Mucosa of descending colon (tissue), 3 donors: ENCODE results near the gene ST6GAL1. TPM values are rescaled to one million over a fixed set of nuclear protein-coding genes. Genes with fewer than 3 reads are reported as not detected.

Experiments
- ATAC-seq: fragments of 200-7000 bp; cut with Tn5 transposase; one replicate; pipeline ENCODE4 v1.9.1; 2020; ENCODE audit warnings: mild to moderate bottlenecking, moderate library complexity
- DNase-seq, 3 donors: peaks; one replicate each; pipeline ENCODE4 v3.0.0-alpha.2; 2020
- H3K36me3 ChIP-seq: fragments of 200-600 bp; one replicate; pipeline ENCODE4 v1.8.0; 2021; ENCODE audit warnings: low read depth, mild to moderate bottlenecking
- H3K4me1 ChIP-seq: fragments of 200-600 bp; one replicate; pipeline ENCODE4 v1.8.0; 2021; ENCODE audit warnings: low read depth, mild to moderate bottlenecking
- H3K4me3 ChIP-seq: fragments of 200-600 bp; one replicate; pipeline ENCODE4 v1.8.0; 2021; ENCODE audit warnings: mild to moderate bottlenecking
- H3K9me3 ChIP-seq: fragments of 200-600 bp; one replicate; pipeline ENCODE4 v1.8.0; 2021; ENCODE audit warnings: mild to moderate bottlenecking
- intact Hi-C, 2 donors: fragments of 100-400 bp; cut with DNase I in 1 of 2; cut with micrococcal nuclease in 1 of 2; formaldehyde crosslinking; loops; one replicate each; pipeline versions ENCODE4 v1.11.0 to v1.11.1; 2022; cut with DNase I, micrococcal nuclease
- total RNA-seq, 3 donors: library from RNA; stranded (reverse); fragmentation: NEBNext Ultra II Directional in 2 of 3; extraction: Animal tissue kit (Norgen Biotek cat#: 25700) in 2 of 3; gene quantifications; one replicate each; pipeline versions ENCODE4 v1.2.1 to v1.2.4, GENCODE V29; 2021 to 2023
- TF ChIP-seq, protein P1 (sequence below): fragments of 200-600 bp; IDR thresholded peaks from one replicate; pipeline ENCODE4 v1.8.0; 2022; ENCODE audit warnings: antibody characterized with exemption, mild to moderate bottlenecking
- donor health status: DM: no; HTN: no; CAD: no; lungs with moderate emphysema.
- donor health status: DM: no; HTN: no; CAD: no.
- donor health status: DM: no; HTN: yes; CAD: no.

ST6GAL1 gene
- total RNA-seq, 3 donors from 2014 or later = 23.5 to 58.9 (median 53.6) TPM

DNA sequence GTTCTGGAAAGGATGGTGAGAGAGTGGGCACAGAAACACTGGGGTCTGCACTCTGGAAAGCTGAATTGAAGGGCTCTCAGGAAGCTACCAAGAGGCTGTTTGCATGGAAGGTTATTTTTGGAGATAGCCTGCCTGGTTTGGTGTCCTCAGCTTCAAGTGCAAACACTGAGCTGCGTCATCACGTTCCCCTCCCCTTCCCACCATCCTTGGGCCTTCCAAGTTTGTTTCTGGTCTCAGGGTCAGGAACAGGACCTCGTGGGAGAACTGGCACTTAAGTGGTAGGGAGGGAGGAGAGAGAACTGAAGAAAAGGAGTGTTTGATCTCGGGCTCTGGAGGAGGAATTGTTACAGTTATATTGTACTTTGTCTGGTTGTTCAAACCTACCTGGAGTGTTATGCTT is 10.6 kb downstream of the ST6GAL1 start:
- Histone ChIP-seq H3K9me3 (no peaks in the 10 kb centered on the region), H3K36me3 (no peaks in the 10 kb centered on the region), H3K4me3 (no peak overlapping the region), H3K4me1 (no peaks in the 10 kb centered on the region)
- no peak for DNase-seq
- intact Hi-C loops = no loop called here
- TF ChIP-seq, protein P1, sequence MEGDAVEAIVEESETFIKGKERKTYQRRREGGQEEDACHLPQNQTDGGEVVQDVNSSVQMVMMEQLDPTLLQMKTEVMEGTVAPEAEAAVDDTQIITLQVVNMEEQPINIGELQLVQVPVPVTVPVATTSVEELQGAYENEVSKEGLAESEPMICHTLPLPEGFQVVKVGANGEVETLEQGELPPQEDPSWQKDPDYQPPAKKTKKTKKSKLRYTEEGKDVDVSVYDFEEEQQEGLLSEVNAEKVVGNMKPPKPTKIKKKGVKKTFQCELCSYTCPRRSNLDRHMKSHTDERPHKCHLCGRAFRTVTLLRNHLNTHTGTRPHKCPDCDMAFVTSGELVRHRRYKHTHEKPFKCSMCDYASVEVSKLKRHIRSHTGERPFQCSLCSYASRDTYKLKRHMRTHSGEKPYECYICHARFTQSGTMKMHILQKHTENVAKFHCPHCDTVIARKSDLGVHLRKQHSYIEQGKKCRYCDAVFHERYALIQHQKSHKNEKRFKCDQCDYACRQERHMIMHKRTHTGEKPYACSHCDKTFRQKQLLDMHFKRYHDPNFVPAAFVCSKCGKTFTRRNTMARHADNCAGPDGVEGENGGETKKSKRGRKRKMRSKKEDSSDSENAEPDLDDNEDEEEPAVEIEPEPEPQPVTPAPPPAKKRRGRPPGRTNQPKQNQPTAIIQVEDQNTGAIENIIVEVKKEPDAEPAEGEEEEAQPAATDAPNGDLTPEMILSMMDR = no peak
- no peak for ATAC-seq

DNA sequence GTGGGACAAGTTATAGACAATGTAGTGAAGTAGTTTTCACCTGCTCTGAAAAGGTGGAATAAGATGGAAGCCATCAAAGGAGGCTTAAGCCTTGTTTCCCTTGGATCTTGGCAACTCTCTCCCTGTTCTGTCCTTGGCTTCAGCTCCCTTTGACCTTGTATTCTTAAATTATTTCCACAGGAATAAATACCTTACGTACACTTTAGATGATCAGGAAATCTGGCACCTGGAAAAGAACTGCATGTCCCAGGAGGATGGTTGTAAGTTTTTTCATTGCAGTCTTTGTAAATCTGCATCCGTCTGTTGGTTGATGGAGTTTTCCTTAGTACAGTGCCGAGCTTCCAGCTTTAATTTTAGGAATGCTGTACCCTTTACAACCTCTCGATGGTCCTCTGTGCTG is 11.8 kb downstream of the ST6GAL1 start:
- no peaks in the 10 kb centered on the region for H3K4me1 ChIP-seq
- intact Hi-C loops = no loop called here
- H3K4me3 ChIP-seq = no peak overlapping the region
- no peaks in the 10 kb centered on the region for H3K9me3 ChIP-seq
- DNase-seq (no peak), ATAC-seq (no peak)
- no peaks in the 10 kb centered on the region for H3K36me3 ChIP-seq
- TF ChIP-seq, protein P1 = no peak

DNA sequence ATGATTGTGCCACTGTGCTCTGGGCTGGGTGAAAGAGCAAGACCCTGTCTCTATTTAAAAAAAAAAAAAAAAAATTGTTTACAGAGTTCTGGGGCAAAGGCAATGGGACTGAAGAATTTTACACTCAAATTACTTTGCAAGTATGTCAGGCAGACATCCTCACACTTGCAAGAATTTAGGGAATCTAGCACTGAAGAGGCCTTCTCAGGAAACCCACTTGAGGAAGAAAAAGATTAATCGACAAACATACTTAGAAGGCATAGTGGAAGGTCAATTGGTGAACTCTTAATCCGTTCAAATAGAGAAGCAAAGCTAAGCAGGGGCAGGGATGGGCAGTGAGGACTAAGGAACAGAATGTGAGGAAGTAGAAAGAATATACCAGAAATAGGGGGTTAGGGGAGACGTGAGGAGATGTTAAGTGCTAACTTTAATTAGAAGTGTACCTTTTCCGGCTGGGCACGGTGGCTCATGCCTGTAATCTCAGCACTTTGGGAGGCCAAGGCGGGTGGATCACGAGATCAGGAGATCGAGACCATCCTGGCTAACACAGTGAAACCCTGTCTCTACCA is 15.0 kb downstream of the ST6GAL1 start:
- DNase-seq (no peak), ATAC-seq (no peak)
- intact Hi-C loops = no loop called here
- Histone ChIP-seq H3K36me3 (no peaks in the 10 kb centered on the region), H3K4me3 (no peak overlapping the region), H3K9me3 (no peaks in the 10 kb centered on the region), H3K4me1 (no peaks in the 10 kb centered on the region)
- TF ChIP-seq, protein P1 = no peak

DNA sequence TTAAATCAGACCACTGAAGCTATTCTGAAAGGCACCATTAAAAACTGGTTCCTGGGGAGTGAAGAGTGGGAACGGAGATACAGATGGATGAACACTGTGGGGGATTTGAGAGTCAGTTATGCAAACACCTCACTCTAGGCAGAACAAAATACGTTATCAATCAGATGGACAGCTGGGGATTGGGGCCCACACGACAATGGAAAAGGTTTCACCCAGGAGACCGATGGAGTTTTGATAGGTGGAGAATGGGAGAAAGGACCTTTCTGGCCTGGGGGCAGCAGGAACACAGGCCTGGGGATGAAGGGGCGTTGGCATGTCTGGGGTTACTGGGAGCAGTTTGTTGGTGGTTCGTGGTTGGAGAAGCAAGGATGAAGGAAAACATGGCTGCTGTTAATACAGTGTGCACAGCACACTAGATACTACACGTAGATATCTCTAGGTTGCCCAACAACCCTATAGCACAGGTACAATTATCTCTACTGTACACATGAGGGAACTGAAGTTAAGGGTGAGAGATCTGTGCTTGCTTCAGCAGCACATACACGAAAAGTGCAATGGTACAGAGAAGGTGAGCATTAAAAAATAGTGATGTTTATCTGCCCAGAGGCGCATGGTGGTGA is 16.5 kb downstream of the ST6GAL1 start:
- Histone ChIP-seq H3K4me3 (no peak overlapping the region), H3K9me3 (no peaks in the 10 kb centered on the region), H3K4me1 (no peaks in the 10 kb centered on the region), H3K36me3 (no peaks in the 10 kb centered on the region)
- TF ChIP-seq, protein P1 = no peak
- DNase-seq (no peak), ATAC-seq (no peak)
- intact Hi-C loops = no loop called here

DNA sequence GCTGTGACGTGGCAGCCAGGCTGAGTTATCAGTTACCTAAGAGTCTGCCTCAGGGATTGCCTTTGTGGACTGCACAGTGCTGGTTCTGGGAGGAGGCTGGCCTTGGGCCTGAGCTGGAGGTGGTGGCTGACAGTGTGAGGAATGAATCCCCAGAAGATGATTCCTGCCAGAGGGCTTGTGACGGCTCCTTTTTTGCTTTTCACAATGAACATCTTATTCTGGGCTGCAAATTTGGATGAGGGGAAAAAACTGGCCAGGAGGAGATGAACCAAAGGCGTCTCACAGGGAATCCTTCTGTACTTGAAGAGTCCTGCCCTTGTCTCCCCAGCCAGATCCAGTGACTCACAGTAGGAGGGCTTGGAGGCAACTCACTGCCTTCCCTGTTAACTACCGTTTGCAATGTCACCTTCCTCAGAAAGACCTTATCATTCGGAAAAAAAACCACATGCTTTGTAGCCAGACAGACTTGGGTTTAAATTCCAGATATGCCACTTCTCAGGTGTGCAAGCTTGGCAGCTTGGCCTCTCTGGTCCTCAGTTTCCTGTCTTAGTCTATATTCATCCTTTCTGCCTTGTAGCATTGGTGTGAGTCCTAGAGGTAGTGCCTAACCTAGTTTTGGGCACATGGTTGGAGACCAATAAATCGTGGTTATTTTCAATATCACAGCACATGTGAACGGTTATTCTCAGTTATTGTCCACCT is 19.1 kb downstream of the ST6GAL1 start:
- intact Hi-C loops = no loop called here
- no peaks in the 10 kb centered on the region for H3K36me3 ChIP-seq
- ATAC-seq = no peak
- DNase-seq = no peak
- TF ChIP-seq, protein P1 = no peak
- no peak overlapping the region for H3K4me3 ChIP-seq
- no peaks in the 10 kb centered on the region for H3K9me3 ChIP-seq
- no peaks in the 10 kb centered on the region for H3K4me1 ChIP-seq
